ENCODE measurements around the gene CHN1.

The CHN1 gene

GRCh38 chr2:174969091-174969734 lies 36.0 kb downstream of the CHN1 start:
- H3K4me3 ChIP-seq, result no peak overlapping the region
- no peak for DNase-seq (ENCODE audit: low spot score)
- no peak overlapping the region for H3K27ac ChIP-seq
- TF ChIP-seq CTCF (IDR thresholded peaks at IDR 0.05), result no peak

- no peak for TF ChIP-seq CTCF (IDR thresholded peaks at IDR 0.05)
- H3K27ac ChIP-seq, result no peak overlapping the region
- DNase-seq (ENCODE audit: low spot score), result no peak
- no peak overlapping the region for H3K4me3 ChIP-seq
These were observed 37.4 kb downstream of the CHN1 start for GRCh38 chr2:174967691-174968260.

GRCh38 chr2:174967086-174967485 lies 38.1 kb downstream of the CHN1 start:
- TF ChIP-seq CTCF (IDR thresholded peaks at IDR 0.05), result no peak
- Histone ChIP-seq H3K4me3 (no peak overlapping the region), H3K27ac (no peak overlapping the region)
- DNase-seq (ENCODE audit: low spot score), result no peak

- TF ChIP-seq CTCF (IDR thresholded peaks at IDR 0.05), result no peak
- Histone ChIP-seq H3K27ac (no peak overlapping the region), H3K4me3 (no peak overlapping the region)
- DNase-seq (ENCODE audit: low spot score), result no peak
These were observed 39.0 kb downstream of the CHN1 start for GRCh38 chr2:174965992-174966744.

GRCh38 chr2:174965551-174965950 lies 39.6 kb downstream of the CHN1 start:
- no peak for TF ChIP-seq CTCF (IDR thresholded peaks at IDR 0.05)
- no peak overlapping the region for H3K4me3 ChIP-seq
- no peak overlapping the region for H3K27ac ChIP-seq
- no peak for DNase-seq (ENCODE audit: low spot score)

- no peak for TF ChIP-seq CTCF (IDR thresholded peaks at IDR 0.05)
- no peak for DNase-seq (ENCODE audit: low spot score)
- H3K4me3 ChIP-seq, result no peak overlapping the region
- no peak overlapping the region for H3K27ac ChIP-seq
These were observed 40.8 kb downstream of the CHN1 start for GRCh38 chr2:174964404-174964803.
